Measurements from ENCODE around the gene PSMC3IP. TPM values are rescaled to one million over a fixed set of nuclear protein-coding genes. Genes with fewer than 3 reads are reported as not detected.
"Not testable (repeated sequence)": the region's sequence is repeated elsewhere in the genome, so short reads cannot be mapped to it uniquely, and the experiment has no call there.

The PSMC3IP gene
- total RNA-seq: 1 to 10 TPM; 1.4 to 5.8 (median 4.5) TPM

GRCh38 chr17:42577532-42578281, at the start of gene PSMC3IP:
Gene PSMC3IP, minus strand, starts transcription at chr17:42577729. Its CDS starts 43 bp downstream, at chr17:42577686.
- peaks cover 39 to 41% of the 10 kb centered on the region in 2 donors for H3K36me3 ChIP-seq
- DNase-seq: peak; percentile 95 to 96
- peak within 1 kb of the TSS; percentile 25 to 49 (median 34) for H3K4me3 ChIP-seq (replicated peaks in 1 of 3)
- H3K9me3 ChIP-seq: no peaks in the 10 kb centered on the region
- 0% methylated on average over 18 to 29 of the region's 52 CpGs for WGBS, 2 donors
- intact Hi-C loops (cut with DNase I): loop anchor here (5.0 to 10.0 kb wide), 2 partner anchors 100 to 187 kb away; partner anchors contain the start of genes PLEKHH3 and RAMP2
- H3K27me3 ChIP-seq: no peaks in the 10 kb centered on the region
- H3K27ac ChIP-seq: peak within 1 kb of the TSS; percentile 51 to 86 (median 86)
- TF ChIP-seq POLR2A (IDR thresholded peaks at IDR 0.05) (peak in 1 of 2 donors; percentile 88), CTCF (IDR thresholded peaks at IDR 0.05) (peak in 2 of 6 experiments; percentile 31 to 45)
- H3K4me1 ChIP-seq: peaks cover 10 to 13% of the 10 kb centered on the region in 2 donors

GRCh38 chr17:42623732-42624596, 46.4 kb upstream of the PSMC3IP start:
- Histone ChIP-seq H3K4me3 (replicated peaks in 1 of 3) (no peak overlapping the region), H3K4me1 (no peaks in the 10 kb centered on the region), H3K36me3 (no peaks in the 10 kb centered on the region), H3K27ac (no peak overlapping the region), H3K9me3 (no peaks in the 10 kb centered on the region), H3K27me3 (no peaks in the 10 kb centered on the region)
- DNase-seq: no peak
- 90 to 93% methylated on average over 7 of the region's 7 CpGs for WGBS, 2 donors
- intact Hi-C loops (cut with DNase I): no loop called here
- TF ChIP-seq CTCF (IDR thresholded peaks at IDR 0.05) (no peak), POLR2A (IDR thresholded peaks at IDR 0.05) (no peak)

- Histone ChIP-seq H3K4me3 (replicated peaks in 1 of 3) (no peak overlapping the region), H3K4me1 (peaks cover 2 to 5% of the 10 kb centered on the region in 2 donors), H3K27ac (no peak overlapping the region), H3K9me3 (no peaks in the 10 kb centered on the region), H3K27me3 (no peaks in the 10 kb centered on the region), H3K36me3 (no peaks in the 10 kb centered on the region)
- intact Hi-C loops (cut with DNase I): no loop called here
- no peak for DNase-seq
- 95% methylated on average over 2 of the region's 2 CpGs for WGBS, 2 donors
- TF ChIP-seq POLR2A (IDR thresholded peaks at IDR 0.05) (no peak), CTCF (IDR thresholded peaks at IDR 0.05) (no peak)
Observed at GRCh38 chr17:42623271-42623670, 45.7 kb upstream of the PSMC3IP start.

- H3K4me3 ChIP-seq (replicated peaks in 1 of 3); H3K9me3 ChIP-seq; intact Hi-C loops (cut with DNase I); H3K27ac ChIP-seq; H3K4me1 ChIP-seq; H3K27me3 ChIP-seq; DNase-seq; H3K36me3 ChIP-seq: not testable (repeated sequence)
- 90 to 96% methylated on average over 3 of the region's 3 CpGs for WGBS, 2 donors
Observed at GRCh38 chr17:42621987-42622386, 44.5 kb upstream of the PSMC3IP start.

- H3K4me1 ChIP-seq: peaks cover 4 to 8% of the 10 kb centered on the region in 2 donors
- H3K27me3 ChIP-seq: no peaks in the 10 kb centered on the region
- peak; percentile 51 to 54 for DNase-seq
- peaks cover 5 to 18% of the 10 kb centered on the region in 2 donors for H3K36me3 ChIP-seq
- intact Hi-C loops (cut with DNase I): no loop called here
- H3K4me3 ChIP-seq (replicated peaks in 1 of 3): no peak overlapping the region
- H3K9me3 ChIP-seq: no peaks in the 10 kb centered on the region
- TF ChIP-seq POLR2A (IDR thresholded peaks at IDR 0.05): no peak
- peak in 3 of 6 experiments; percentile 17 to 26 (median 17) for TF ChIP-seq CTCF (IDR thresholded peaks at IDR 0.05)
- WGBS, 2 donors: 51 to 54% methylated on average over 9 of the region's 9 CpGs
- no peak overlapping the region for H3K27ac ChIP-seq
Observed at GRCh38 chr17:42618442-42619150, 41.1 kb upstream of the PSMC3IP start.
